ENCODE data around the gene MFRP. TPM values are rescaled to one million over a fixed set of nuclear protein-coding genes. Genes with fewer than 3 reads are reported as not detected.

The MFRP gene
- total RNA-seq (2021; ENCODE audit: unreplicated experiment) = not detected
- polyA plus RNA-seq (2012; ENCODE audit: insufficient read length) = not detected
- Bru-seq, nascent RNA = not detected
- BruChase-seq, experiment 1, labeled RNA remaining after a 2-hour chase = not detected
- BruChase-seq, experiment 2, labeled RNA remaining after a 6-hour chase = not detected
- long read RNA-seq = 0 reads

- TF ChIP-seq CTCF (IDR thresholded peaks at IDR 0.05) (no peak), SIN3A (IDR thresholded peaks at IDR 0.05; ENCODE audit: borderline replicate concordance, insufficient read depth, low read depth, low read length) (no peak), REST (IDR thresholded peaks at IDR 0.05; ENCODE audit: insufficient read depth in 1 of 2, low read depth in 2 of 2, low read length in 1 of 2) (no peak), POLR2AphosphoS5 (IDR thresholded peaks at IDR 0.05; ENCODE audit: low read depth, low read length) (no peak), TCF7L2 (IDR thresholded peaks at IDR 0.05; ENCODE audit: low read depth, low read length) (no peak)
- no TSS peak for BruUV-seq (replicated peaks)
- Histone ChIP-seq H3K36me3 (ENCODE audit: control insufficient read depth, insufficient read depth, low read length) (no peaks in the 10 kb centered on the region), H3K4me3 (ENCODE audit: low read depth in 2 of 2, low read length in 2 of 2) (no peak within 1 kb of the TSS), H3K4me1 (ENCODE audit: control insufficient read depth, insufficient read depth, low read length) (no peaks in the 10 kb centered on the region), H3K9me3 (ENCODE audit: control insufficient read depth, insufficient read depth, low read depth, low read length) (no peaks in the 10 kb centered on the region), H3K27ac (ENCODE audit: low read length) (no peak within 1 kb of the TSS), H3K27me3 (ENCODE audit: control insufficient read depth, insufficient read depth, low read length) (no peaks in the 10 kb centered on the region)
- DNase-seq (ENCODE audit: low read depth, low spot score) (no peak), ATAC-seq (no peak)
- intact Hi-C loops (cut with micrococcal nuclease; ENCODE audit: unreplicated experiment) (no loop called here), in situ Hi-C loops (cut with HindIII; ENCODE audit: low pct_unique_long_range_greater_than_20kb, low sequenced_read_pairs) (no loop called here)
- CTCF ChIA-PET = no interaction called here
- POLR2A ChIA-PET = no interaction called here
Observed at GRCh38 chr11:119346605-119347004, at the start of gene MFRP. Gene MFRP (minus strand): TSS chr11:119346705. CDS start chr11:119346513, 192 bp downstream.

- DNase-seq (ENCODE audit: low read depth, low spot score) (no peak), ATAC-seq (no peak)
- Histone ChIP-seq H3K4me1 (ENCODE audit: control insufficient read depth, insufficient read depth, low read length) (no peaks in the 10 kb centered on the region), H3K4me3 (ENCODE audit: low read depth in 2 of 2, low read length in 2 of 2) (no peak overlapping the region), H3K36me3 (ENCODE audit: control insufficient read depth, insufficient read depth, low read length) (no peaks in the 10 kb centered on the region), H3K9me3 (ENCODE audit: control insufficient read depth, insufficient read depth, low read depth, low read length) (no peaks in the 10 kb centered on the region), H3K27me3 (ENCODE audit: control insufficient read depth, insufficient read depth, low read length) (no peaks in the 10 kb centered on the region), H3K27ac (ENCODE audit: low read length) (no peak overlapping the region)
- ChIA-PET POLR2A (no interaction called here), CTCF (interaction anchor here (0.7 kb wide), 1 partner anchor 50 kb away, joined by 4 read pairs; no protein-coding TSS in a partner anchor)
- intact Hi-C loops (cut with micrococcal nuclease; ENCODE audit: unreplicated experiment) = no loop called here
- no TSS peak for BruUV-seq (replicated peaks)
- in situ Hi-C loops (cut with HindIII; ENCODE audit: low pct_unique_long_range_greater_than_20kb, low sequenced_read_pairs) = no loop called here
- no peak for TF ChIP-seq CTCF (IDR thresholded peaks at IDR 0.05)
- no peak for TF ChIP-seq TCF7L2 (IDR thresholded peaks at IDR 0.05; ENCODE audit: low read depth, low read length)
- no peak for TF ChIP-seq SIN3A (IDR thresholded peaks at IDR 0.05; ENCODE audit: borderline replicate concordance, insufficient read depth, low read depth, low read length)
- no peak for TF ChIP-seq REST (IDR thresholded peaks at IDR 0.05; ENCODE audit: insufficient read depth in 1 of 2, low read depth in 2 of 2, low read length in 1 of 2)
- no peak for TF ChIP-seq POLR2AphosphoS5 (IDR thresholded peaks at IDR 0.05; ENCODE audit: low read depth, low read length)
Observed at GRCh38 chr11:119391275-119391674, 44.8 kb upstream of the MFRP start.
